ENCODE data around the gene TRIM45. TPM values are rescaled to one million over a fixed set of nuclear protein-coding genes. Genes with fewer than 3 reads are reported as not detected.
"Not testable (repeated sequence)": the region's sequence is repeated elsewhere in the genome, so short reads cannot be mapped to it uniquely, and the experiment has no call there.

The TRIM45 gene
- total RNA-seq, 1 donor from 2014 or later, result 50.9 TPM

DNA sequence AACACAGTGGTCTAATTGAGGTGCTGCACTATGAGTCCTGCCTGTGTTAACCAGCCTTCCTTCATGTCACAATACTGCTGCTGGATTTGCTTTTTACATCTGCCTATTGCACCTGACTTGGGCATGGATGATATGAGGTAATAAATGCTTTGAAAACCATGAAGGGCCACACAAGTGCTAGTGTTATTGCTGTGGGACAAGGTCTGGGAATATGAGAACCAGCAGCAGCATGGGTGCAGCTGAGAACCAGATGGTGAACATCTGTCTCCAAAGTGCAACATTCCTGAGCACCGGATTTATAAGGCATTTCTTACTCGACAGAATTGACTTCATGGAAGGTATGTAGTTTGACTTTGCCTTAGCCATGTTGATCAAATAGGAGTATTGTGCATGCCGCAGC lies 16.6 kb downstream of the TRIM45 start:
- Mint-ChIP-seq H3K4me3 (ENCODE audit: low read depth) (no peak overlapping the region), H3K9me3 (ENCODE audit: low read depth) (no peaks in the 10 kb centered on the region), H3K36me3 (ENCODE audit: insufficient read depth) (peaks cover 44% of the 10 kb centered on the region), H3K27ac (no peak overlapping the region), H3K4me1 (ENCODE audit: low read depth) (peaks cover 4% of the 10 kb centered on the region), H3K27me3 (no peaks in the 10 kb centered on the region)
- TF ChIP-seq, protein P1, sequence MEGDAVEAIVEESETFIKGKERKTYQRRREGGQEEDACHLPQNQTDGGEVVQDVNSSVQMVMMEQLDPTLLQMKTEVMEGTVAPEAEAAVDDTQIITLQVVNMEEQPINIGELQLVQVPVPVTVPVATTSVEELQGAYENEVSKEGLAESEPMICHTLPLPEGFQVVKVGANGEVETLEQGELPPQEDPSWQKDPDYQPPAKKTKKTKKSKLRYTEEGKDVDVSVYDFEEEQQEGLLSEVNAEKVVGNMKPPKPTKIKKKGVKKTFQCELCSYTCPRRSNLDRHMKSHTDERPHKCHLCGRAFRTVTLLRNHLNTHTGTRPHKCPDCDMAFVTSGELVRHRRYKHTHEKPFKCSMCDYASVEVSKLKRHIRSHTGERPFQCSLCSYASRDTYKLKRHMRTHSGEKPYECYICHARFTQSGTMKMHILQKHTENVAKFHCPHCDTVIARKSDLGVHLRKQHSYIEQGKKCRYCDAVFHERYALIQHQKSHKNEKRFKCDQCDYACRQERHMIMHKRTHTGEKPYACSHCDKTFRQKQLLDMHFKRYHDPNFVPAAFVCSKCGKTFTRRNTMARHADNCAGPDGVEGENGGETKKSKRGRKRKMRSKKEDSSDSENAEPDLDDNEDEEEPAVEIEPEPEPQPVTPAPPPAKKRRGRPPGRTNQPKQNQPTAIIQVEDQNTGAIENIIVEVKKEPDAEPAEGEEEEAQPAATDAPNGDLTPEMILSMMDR (IDR thresholded peaks at IDR 0.05; ENCODE audit: unreplicated experiment), result no peak
- DNase-seq (ENCODE audit: low spot score, unreplicated experiment), result no peak

DNA sequence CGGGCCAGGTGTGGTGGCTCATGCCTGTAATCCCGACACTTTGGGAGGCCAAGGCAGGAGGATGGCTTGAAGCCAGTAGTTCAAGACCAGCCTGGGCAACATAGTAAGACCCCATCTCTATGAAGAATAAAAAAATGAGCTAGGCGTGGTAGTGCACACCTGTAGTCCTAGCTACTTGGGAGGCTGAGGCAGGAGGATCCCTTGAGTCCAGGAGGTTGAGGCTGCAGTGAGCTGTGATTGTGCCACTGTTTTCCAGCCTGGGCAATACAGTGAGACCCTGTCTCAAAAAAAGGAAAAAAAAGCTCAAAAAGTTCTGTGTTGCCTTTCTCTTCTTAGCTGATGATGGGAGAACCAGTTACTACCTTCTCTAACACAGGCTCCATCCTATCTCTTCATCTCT lies 19.7 kb downstream of the TRIM45 start:
- not testable (repeated sequence) for H3K9me3 Mint-ChIP-seq (ENCODE audit: low read depth); H3K27me3 Mint-ChIP-seq; DNase-seq (ENCODE audit: low spot score, unreplicated experiment); H3K27ac Mint-ChIP-seq; H3K4me3 Mint-ChIP-seq (ENCODE audit: low read depth)
- Mint-ChIP-seq H3K4me1 (ENCODE audit: low read depth) (peaks cover 14% of the 10 kb centered on the region), H3K36me3 (ENCODE audit: insufficient read depth) (peaks cover 28% of the 10 kb centered on the region)

DNA sequence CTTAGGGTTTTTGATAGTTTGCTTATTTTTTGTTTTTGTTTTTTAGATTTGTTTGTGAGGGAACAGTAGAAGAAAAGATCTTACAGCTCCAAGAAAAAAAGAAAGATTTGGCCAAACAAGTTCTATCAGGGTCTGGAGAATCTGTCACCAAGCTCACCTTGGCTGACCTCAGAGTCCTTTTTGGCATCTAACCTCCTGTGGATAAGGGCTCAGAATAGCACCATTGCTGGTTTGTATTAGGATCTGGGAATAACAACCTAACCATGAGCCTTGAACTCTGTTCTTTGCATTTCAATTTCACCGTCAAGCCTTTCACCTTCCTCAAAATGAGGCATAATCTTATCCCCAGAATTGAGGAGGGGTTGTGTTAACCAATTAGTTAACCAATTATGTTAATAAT lies 20.2 kb downstream of the TRIM45 start:
- Mint-ChIP-seq H3K27ac (no peak overlapping the region), H3K4me1 (ENCODE audit: low read depth) (peaks cover 17% of the 10 kb centered on the region), H3K4me3 (ENCODE audit: low read depth) (no peak overlapping the region), H3K9me3 (ENCODE audit: low read depth) (no peaks in the 10 kb centered on the region), H3K27me3 (no peaks in the 10 kb centered on the region), H3K36me3 (ENCODE audit: insufficient read depth) (peaks cover 28% of the 10 kb centered on the region)
- TF ChIP-seq, protein P1 (IDR thresholded peaks at IDR 0.05; ENCODE audit: unreplicated experiment), result no peak
- no peak for DNase-seq (ENCODE audit: low spot score, unreplicated experiment)

DNA sequence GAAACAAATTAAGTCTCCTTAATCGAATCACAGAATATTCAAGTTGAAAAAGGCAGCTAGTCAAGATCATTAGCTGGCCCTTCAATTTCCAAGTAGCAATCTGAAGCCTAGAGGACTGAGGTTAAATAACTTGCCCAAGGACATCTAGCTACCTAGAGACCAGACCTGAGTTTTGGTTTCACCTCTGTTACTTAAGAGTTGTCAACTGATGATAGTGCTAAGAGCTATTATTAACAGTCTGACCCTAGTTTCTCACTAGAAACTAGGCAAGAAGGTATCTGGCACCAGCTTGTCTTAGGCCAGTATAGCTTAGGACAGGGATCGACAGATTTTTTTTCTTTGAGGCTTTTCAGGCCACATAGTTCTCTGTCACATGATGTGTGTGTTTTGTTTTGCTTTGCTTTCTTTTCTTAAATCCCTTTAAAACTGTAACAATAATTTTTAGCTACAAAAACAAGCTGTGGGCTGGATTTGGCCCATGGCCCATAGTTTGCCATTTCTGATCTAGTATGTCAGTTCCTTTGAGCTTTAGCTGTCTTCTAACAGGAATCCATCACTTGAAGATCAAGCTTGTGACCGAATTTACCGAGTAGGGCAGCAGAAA lies 23.2 kb downstream of the TRIM45 start:
- H3K36me3 Mint-ChIP-seq (ENCODE audit: insufficient read depth), result peaks cover 25% of the 10 kb centered on the region
- no peak for DNase-seq (ENCODE audit: low spot score, unreplicated experiment)
- H3K9me3 Mint-ChIP-seq (ENCODE audit: low read depth), result no peaks in the 10 kb centered on the region
- peaks cover 18% of the 10 kb centered on the region for H3K4me1 Mint-ChIP-seq (ENCODE audit: low read depth)
- no peak overlapping the region for H3K4me3 Mint-ChIP-seq (ENCODE audit: low read depth)
- no peak overlapping the region for H3K27ac Mint-ChIP-seq
- H3K27me3 Mint-ChIP-seq, result no peaks in the 10 kb centered on the region
- TF ChIP-seq, protein P1 (IDR thresholded peaks at IDR 0.05; ENCODE audit: unreplicated experiment), result no peak

DNA sequence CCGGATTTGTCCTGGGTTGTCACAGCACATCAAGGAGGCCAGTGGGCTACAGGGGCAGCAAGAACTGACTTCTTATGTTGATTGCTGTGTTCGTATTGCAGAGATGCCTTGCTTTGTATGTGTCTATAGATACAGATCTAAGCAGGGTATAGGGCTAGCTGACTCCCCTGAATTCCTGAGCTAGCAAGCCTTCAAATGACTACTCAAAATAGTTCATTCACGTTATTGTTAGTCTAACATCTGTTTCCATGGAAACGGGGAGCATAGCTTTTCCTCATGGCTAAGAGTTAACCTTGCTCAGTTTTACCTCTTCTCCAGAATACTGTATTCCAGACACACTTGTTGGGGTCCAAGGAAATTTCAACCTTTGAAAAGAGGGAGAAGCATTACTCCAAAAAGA lies 24.1 kb downstream of the TRIM45 start:
- Mint-ChIP-seq H3K27ac (no peak overlapping the region), H3K4me1 (ENCODE audit: low read depth) (peaks cover 18% of the 10 kb centered on the region), H3K9me3 (ENCODE audit: low read depth) (no peaks in the 10 kb centered on the region), H3K36me3 (ENCODE audit: insufficient read depth) (peaks cover 21% of the 10 kb centered on the region), H3K4me3 (ENCODE audit: low read depth) (no peak overlapping the region), H3K27me3 (no peaks in the 10 kb centered on the region)
- DNase-seq (ENCODE audit: low spot score, unreplicated experiment), result no peak
- TF ChIP-seq, protein P1 (IDR thresholded peaks at IDR 0.05; ENCODE audit: unreplicated experiment), result no peak

DNA sequence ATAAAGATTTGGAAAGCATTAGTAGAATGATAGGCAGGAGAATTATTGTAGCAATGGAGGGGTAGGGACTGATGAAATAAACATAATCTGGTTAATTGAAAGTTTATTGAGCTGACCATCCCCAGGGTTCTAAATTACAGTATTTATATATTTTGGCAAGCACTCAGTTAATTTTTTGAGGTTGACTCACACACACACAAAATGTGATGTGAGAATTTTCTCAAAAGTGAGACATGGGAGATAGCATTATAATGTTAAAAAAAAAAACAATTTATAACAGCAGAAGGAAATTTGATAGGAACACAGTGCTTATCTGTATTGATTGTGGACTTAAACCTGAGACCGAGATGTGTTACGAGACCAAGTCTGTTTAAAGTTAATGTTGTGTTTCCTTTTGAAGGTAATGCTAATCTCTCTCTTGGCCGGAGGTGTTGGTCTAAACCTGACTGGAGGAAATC lies 24.6 kb downstream of the TRIM45 start:
- no peak overlapping the region for H3K27ac Mint-ChIP-seq

More for the DNA sequence above, 24.6 kb downstream of the TRIM45 start:
- Mint-ChIP-seq H3K27me3 (no peaks in the 10 kb centered on the region), H3K4me1 (ENCODE audit: low read depth) (peaks cover 18% of the 10 kb centered on the region), H3K4me3 (ENCODE audit: low read depth) (no peak overlapping the region), H3K36me3 (ENCODE audit: insufficient read depth) (peaks cover 18% of the 10 kb centered on the region), H3K9me3 (ENCODE audit: low read depth) (no peaks in the 10 kb centered on the region)
- TF ChIP-seq, protein P1 (IDR thresholded peaks at IDR 0.05; ENCODE audit: unreplicated experiment), result no peak
- DNase-seq (ENCODE audit: low spot score, unreplicated experiment), result no peak
